ENCODE data around the gene CABLES2. TPM values are rescaled to one million over a fixed set of nuclear protein-coding genes. Genes with fewer than 3 reads are reported as not detected.

The CABLES2 gene
- total and polyA plus RNA-seq, 9 of the 15 experiments (the other 6 are each of a cell fraction or from before 2014, with no cell fraction given): 0.46 to 4.2 (median 1.6) TPM

GRCh38 chr20:62386383-62387218 is 20.5 kb downstream of the CABLES2 start, which contains the start of gene RPS21 (continued):
- TF ChIP-seq, protein P1, sequence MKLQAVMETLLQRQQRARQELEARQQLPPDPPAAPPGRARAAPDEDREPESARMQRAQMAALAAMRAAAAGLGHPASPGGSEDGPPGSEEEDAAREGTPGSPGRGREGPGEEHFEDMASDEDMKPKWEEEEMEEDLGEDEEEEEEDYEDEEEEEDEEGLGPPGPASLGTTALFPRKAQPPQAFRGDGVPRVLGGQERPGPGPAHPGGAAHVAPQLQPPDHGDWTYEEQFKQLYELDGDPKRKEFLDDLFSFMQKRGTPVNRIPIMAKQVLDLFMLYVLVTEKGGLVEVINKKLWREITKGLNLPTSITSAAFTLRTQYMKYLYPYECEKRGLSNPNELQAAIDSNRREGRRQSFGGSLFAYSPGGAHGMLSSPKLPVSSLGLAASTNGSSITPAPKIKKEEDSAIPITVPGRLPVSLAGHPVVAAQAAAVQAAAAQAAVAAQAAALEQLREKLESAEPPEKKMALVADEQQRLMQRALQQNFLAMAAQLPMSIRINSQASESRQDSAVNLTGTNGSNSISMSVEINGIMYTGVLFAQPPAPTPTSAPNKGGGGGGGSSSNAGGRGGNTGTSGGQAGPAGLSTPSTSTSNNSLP (IDR thresholded peaks at IDR 0.05; ENCODE audit: borderline replicate concordance, low read depth, low read length): no peak
- TF ChIP-seq ZNF217 (CRISPR knock-in tag; IDR thresholded peaks at IDR 0.05) (no peak), NCOA6 (IDR thresholded peaks at IDR 0.05) (no peak), MCM5 (IDR thresholded peaks at IDR 0.05; ENCODE audit: low read depth) (no peak), SREBF2 (CRISPR knock-in tag; IDR thresholded peaks at IDR 0.05) (no peak), ZBED1 (IDR thresholded peaks at IDR 0.05) (no peak; the same call in 1 of the 2 replicates), PHB (CRISPR knock-in tag; IDR thresholded peaks at IDR 0.05) (0 out of 2 replicates have a peak, but pooled peaks have one; percentile 61), TOE1 (IDR thresholded peaks at IDR 0.05; ENCODE audit: borderline replicate concordance) (peak; percentile 27; the same call in 1 of the 2 replicates), TOE1 (CRISPR knock-in tag; IDR thresholded peaks at IDR 0.05; ENCODE audit: borderline replicate concordance, low read depth) (no peak), EP400 (IDR thresholded peaks at IDR 0.05) (peak; percentile 93), PTRF (tag; IDR thresholded peaks at IDR 0.05) (no peak), FUS (optimal IDR thresholded peaks at IDR 0.05; ENCODE audit: low read depth, low read length) (peak; percentile 85), ETS2 (tag; IDR thresholded peaks at IDR 0.05; ENCODE audit: borderline replicate concordance, poor library complexity, severe bottlenecking) (no peak), ZNF174 (CRISPR knock-in tag; IDR thresholded peaks at IDR 0.05) (no peak), CBFB (CRISPR knock-in tag; IDR thresholded peaks at IDR 0.05) (peak; percentile 50; the same call in 1 of the 2 replicates), ZNF639 (CRISPR knock-in tag; conservative IDR thresholded peaks at IDR 0.05 in 1 of 2, IDR thresholded peaks at IDR 0.05 in 1 of 2) (peak in 1 of 2 experiments; percentile 83; a peak in 1 of 4 replicates), HDAC8 (tag; IDR thresholded peaks at IDR 0.05) (no peak), SRF (CRISPR knock-in tag; IDR thresholded peaks at IDR 0.05) (no peak; a peak in 1 of 4 replicates), RCOR1 (IDR thresholded peaks at IDR 0.05; ENCODE audit: borderline replicate concordance in 1 of 2, low read depth in 2 of 2, low read length in 2 of 2) (no peak), RBM39 (optimal IDR thresholded peaks at IDR 0.05; ENCODE audit: low read depth, low read length) (no peak), KDM5B (IDR thresholded peaks at IDR 0.05; ENCODE audit: insufficient replicate concordance, low read depth, low read length) (peak; percentile 76), EZH2 (IDR thresholded peaks at IDR 0.05; ENCODE audit: borderline replicate concordance, low read depth, low read length) (no peak), RHOXF2B (CRISPR knock-in tag; conservative IDR thresholded peaks at IDR 0.05) (no peak), ZC3H11A (IDR thresholded peaks at IDR 0.05; ENCODE audit: low read depth, low read length) (no peak)

Measured in K562 (cell line).